NCI-H446 (cell line): ENCODE measurements around the gene PAXX.

Experiments
- DNase-seq, 2 experiments: peaks; one replicate each; lab custom pipeline; 2025; lab: John Stamatoyannopoulos, UW

The PAXX gene

DNA sequence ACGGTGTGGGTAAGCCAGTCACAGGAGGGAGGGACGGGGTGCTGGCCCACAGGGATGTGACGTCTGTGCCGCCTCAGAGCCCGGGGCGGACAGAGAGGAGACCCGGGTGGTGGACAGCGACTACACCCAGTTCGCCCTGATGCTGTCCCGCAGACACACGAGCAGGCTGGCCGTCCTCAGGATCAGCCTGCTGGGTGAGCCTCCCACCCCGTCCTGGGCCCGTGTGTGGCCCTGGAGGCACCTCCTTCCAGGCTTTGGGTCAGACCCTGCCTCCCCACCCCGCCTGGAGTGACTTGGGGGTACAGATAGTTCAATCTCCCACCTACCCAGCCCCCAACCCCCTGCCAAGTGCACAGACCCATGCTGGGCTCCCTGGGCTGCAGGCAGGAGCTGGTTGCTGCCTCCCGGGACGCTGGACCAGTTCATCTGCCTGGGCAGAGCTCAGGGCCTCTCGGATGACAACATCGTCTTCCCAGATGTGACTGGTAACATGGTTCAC is 38.4 kb upstream of the PAXX start:
- no peak for DNase-seq

DNA sequence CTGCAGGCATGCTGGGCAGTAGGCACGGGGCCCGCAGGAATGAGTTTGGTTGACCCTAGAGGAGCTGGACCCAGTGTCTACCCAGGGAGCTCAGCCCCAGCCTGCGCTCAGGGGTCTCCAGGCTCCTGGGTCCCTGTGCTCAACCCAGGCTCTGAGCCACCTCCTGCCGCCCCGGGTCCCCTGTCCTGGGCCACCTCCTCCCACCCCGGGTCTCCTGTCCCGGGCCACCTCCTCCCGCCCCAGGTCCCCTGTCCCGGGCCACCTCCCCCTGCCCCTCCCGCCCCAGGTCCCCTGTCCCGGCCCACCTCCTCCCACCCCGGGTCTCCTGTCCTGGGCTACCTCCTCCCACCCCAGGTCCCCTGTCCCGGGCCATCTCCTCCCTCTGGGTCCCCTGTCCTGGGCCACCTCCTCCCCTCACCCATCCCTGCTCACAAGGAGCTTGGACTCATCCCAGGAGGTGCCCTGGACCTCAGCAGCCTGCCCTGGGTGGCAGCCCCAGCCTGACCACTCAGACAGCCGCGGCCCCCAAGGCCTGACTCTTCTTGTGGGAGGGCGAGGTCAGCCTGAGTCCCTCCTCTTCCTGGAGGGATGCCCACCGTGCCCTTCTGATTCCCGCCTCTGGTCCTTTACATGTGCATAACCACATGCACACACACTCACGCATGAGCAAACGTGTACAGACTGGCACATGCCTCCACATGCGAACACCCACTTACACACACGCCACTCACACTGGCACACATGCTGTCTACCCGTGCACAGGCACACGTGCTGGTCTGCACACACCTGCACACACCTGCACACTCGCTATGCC is 37.7 kb upstream of the PAXX start:
- no peak for DNase-seq

DNA sequence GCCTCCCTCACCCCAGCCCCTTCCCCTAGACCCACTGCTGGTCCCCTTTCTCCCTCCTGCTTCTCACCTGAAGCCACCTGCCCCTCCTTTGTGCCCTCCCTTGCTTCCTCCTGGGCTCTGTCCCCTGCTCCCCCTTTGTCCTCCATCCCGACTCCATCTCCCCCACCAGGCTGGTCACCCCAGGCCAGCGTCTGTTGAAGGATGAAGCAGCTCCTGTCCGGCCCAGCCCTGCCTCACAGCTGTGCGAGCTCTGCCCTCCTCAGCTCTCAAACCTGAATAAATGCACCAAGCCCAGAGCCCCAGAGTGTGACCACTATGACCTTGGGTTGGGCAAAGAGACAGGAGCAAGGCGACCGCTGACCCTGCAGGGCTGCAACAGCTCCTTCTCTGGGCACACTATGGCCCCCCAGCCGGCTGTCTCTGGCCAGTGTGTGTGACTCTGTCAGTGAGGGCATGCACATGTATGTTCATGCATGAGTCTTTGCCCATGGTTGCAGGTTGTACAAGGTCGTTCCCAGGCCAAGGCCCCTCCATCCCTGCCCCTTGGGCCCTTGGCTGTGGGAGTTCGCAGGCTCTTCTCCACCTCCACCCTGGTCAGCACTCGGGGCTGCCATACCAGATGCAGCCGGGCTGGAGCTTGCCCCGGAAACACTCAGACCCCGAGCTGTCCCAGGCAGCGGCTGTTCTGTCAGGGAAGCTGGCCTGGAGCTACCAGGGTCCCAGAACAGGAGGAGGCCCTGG is 36.9 kb upstream of the PAXX start:
- no peak for DNase-seq

- DNase-seq: no peak
These were observed 36.3 kb upstream of the PAXX start for GRCh38 chr9:136955943-136956335.

DNA sequence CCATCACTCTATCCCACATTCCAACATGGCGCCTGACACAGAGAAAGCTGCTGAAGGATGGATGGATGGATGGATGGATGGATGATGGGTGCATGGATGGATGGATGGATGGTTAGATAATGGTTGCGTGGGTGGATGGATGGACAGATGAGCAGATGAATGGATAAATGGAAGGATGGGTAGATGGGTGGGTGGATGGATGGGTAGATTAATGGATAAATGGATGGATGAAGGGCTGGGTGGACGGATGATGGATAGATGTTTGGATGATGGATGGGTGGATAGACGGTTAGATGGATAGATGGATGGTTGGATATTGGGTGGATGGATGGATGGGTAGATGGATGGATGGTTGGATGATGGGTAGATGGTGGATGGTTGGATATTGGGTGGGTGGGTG is 35.6 kb upstream of the PAXX start:
- DNase-seq: no peak

- DNase-seq: no peak
These were observed 34.8 kb upstream of the PAXX start for GRCh38 chr9:136957461-136957860.

DNA sequence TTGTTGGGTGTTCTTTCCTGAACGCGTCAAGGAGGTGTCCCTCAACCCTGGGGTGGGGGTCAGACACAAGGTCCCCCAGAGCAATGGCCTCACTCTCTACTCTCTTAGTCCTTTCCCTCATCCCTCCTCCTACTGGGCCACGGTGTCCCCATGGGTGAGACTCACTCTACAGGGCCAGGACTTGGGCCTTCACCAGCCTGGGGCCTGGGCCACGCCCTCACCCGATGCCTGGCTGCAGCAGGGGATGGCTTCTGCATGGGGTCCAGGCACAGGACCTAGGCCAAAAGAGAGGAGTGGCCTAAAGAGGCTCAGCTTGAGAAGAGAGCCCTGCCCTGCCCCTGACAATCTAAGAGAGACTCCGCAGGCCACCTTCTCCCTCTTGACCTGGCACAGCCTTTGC is 34.3 kb upstream of the PAXX start:
- no peak for DNase-seq

GRCh38 chr9:136958473-136958872 is 33.7 kb upstream of the PAXX start:
- DNase-seq: no peak

DNA sequence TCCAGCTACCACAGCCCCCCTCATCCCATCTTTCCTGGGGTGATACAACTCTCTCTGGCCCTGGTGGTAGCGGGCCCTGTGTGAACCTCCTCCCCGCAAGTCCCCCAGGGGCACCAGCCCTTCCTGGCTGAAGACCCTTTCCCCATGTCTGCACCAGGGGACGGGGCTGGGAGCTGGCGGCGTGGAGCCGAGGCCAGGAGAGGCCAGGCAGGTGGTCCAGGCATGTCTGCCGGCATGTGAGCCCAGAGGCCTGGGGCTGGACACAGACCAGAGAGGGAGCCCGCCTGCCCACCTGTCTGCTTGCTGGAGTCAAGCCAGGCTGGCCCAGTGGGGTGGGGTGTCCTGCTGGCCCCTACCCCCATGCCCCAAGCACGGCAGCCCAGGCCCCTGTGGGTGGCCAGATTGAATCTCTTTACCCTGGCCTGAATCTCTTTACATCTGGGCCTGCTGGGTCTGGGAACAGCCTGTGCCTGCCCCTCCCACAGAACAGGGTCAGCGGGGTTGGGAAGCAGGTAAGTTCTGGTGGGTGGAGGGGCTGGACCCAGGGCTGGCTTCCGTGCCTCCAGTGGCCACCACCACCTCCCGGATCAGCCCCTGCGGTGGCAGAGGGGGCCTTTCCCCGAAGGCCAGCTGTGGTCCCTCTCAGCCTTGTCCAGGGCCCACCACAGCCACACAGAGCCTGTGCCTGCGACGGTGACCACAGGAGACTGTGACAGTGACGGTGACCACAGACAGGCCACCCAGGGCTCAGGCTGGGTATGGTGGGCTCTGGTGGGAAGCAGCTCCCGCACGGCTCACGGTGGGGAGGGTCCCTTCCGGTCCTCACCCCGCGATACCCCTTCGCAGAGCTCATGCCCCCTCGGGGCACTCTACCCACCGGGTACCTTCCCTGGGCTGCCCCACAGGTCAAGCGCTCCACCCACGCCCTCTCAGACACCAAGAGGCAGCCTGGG is 33.0 kb upstream of the PAXX start:
- DNase-seq: no peak

- DNase-seq: no peak
These were observed 31.8 kb upstream of the PAXX start for GRCh38 chr9:136960212-136960937.

- DNase-seq: no peak
These were observed 31.3 kb upstream of the PAXX start for GRCh38 chr9:136960938-136961275.

- no peak for DNase-seq
These were observed 30.8 kb upstream of the PAXX start for GRCh38 chr9:136961279-136962065.

- no peak for DNase-seq
These were observed 30.1 kb upstream of the PAXX start for GRCh38 chr9:136962163-136962562.

- DNase-seq: no peak
These were observed 29.4 kb upstream of the PAXX start for GRCh38 chr9:136962701-136963248.

DNA sequence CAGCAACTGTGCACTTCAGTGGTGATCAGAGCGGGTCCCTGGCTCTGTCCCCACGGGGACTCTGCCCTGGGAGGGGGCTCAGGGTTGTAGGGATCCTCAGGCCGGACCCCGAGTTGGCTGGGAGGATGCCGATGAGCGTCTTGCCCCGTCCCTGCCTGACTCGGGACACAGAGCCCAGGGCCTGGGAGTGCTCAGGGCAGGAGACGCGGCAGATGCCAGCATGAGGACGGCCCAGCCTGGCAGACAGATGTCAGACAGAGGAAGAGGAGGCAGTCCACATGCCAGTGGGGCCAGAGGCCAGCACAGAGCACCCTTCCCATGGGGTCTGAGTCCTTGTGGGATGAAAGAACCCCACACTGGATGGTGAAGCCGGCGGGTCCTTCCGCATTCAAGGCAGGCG is 28.9 kb upstream of the PAXX start:
- DNase-seq: no peak

- no peak for DNase-seq
These were observed 28.5 kb upstream of the PAXX start for GRCh38 chr9:136963751-136964150.

- DNase-seq: no peak
These were observed 28.0 kb upstream of the PAXX start for GRCh38 chr9:136964171-136964689.

DNA sequence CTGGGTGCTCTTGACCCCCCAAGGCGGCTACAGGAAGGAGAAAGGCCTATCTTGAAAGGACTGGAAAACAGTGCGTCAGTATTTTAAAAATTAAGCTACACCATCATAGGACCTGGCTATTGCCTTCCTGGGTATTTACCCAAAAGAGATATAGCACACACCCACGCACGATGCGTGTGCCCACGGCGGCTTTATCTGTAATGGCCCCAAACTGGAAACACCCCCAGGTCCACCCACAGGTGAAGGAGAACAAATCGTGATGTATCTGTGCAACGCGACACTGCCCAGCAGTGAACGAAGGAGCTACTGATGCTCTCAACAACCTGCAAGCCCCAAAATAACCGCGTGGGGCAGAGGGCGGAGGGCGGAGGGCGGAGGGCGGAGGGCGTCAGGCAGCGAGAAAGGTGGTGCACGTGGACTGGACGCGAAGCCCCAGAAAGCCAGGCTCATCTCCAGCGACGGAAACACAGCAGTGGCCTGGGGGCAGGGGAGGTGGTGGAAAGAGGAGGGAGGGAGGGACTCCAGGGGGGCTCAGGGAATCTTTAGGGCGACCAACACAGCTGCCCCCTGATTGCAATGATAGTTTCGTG is 27.3 kb upstream of the PAXX start:
- no peak for DNase-seq

- no peak for DNase-seq
These were observed 26.3 kb upstream of the PAXX start for GRCh38 chr9:136965771-136966484.
